ENCODE results near the gene FAXDC2.

Gene FAXDC2

GRCh38 chr5:154892369-154892771 lies 42.0 kb upstream of the FAXDC2 start:
- TF ChIP-seq GABPA (IDR thresholded peaks at IDR 0.05; ENCODE audit: low read depth), result no peak
- H3K4me3 ChIP-seq (replicated peaks; ENCODE audit: insufficient read depth, low read length), result no peak overlapping the region
- no peak for DNase-seq (ENCODE audit: low read depth in 1 of 2, low spot score in 1 of 2)
- no peaks in the 10 kb centered on the region for H3K27me3 ChIP-seq (ENCODE audit: insufficient read depth, poor library complexity, severe bottlenecking)
- H3K27ac ChIP-seq (replicated peaks), result no peak overlapping the region

- H3K4me3 ChIP-seq (replicated peaks; ENCODE audit: insufficient read depth, low read length), result no peak overlapping the region
- no peak overlapping the region for H3K27ac ChIP-seq (replicated peaks)
- TF ChIP-seq REST (IDR thresholded peaks at IDR 0.05; ENCODE audit: insufficient replicate concordance, low read depth) (no peak), SPI1 (IDR thresholded peaks at IDR 0.05; ENCODE audit: borderline replicate concordance, low read depth) (peak; percentile 72; the same call in 1 of the 2 replicates), POLR2AphosphoS5 (IDR thresholded peaks at IDR 0.05; ENCODE audit: low read depth) (no peak)
- peak in 1 of 2 experiments; percentile 66 for DNase-seq (ENCODE audit: low read depth in 1 of 2, low spot score in 1 of 2)
- no peaks in the 10 kb centered on the region for H3K27me3 ChIP-seq (ENCODE audit: insufficient read depth, poor library complexity, severe bottlenecking)
These were observed 35.0 kb upstream of the FAXDC2 start for GRCh38 chr5:154885439-154885838.

- Histone ChIP-seq H3K27me3 (ENCODE audit: insufficient read depth, poor library complexity, severe bottlenecking) (no peaks in the 10 kb centered on the region), H3K27ac (replicated peaks) (no peak overlapping the region), H3K4me3 (replicated peaks; ENCODE audit: insufficient read depth, low read length) (no peak overlapping the region)
- TF ChIP-seq CTCF (IDR thresholded peaks at IDR 0.05; ENCODE audit: insufficient read depth, low read length) (no peak), SPI1 (IDR thresholded peaks at IDR 0.05; ENCODE audit: borderline replicate concordance, low read depth) (no peak)
- no peak for DNase-seq (ENCODE audit: low read depth in 1 of 2, low spot score in 1 of 2)
These were observed 34.0 kb upstream of the FAXDC2 start for GRCh38 chr5:154884424-154884823.

GRCh38 chr5:154881986-154882385 lies 31.6 kb upstream of the FAXDC2 start:
- Histone ChIP-seq H3K4me3 (replicated peaks; ENCODE audit: insufficient read depth, low read length) (no peak overlapping the region), H3K27me3 (ENCODE audit: insufficient read depth, poor library complexity, severe bottlenecking) (no peaks in the 10 kb centered on the region), H3K27ac (replicated peaks) (no peak overlapping the region)
- TF ChIP-seq GABPA (IDR thresholded peaks at IDR 0.05; ENCODE audit: low read depth) (no peak), REST (IDR thresholded peaks at IDR 0.05; ENCODE audit: insufficient replicate concordance, low read depth) (no peak), POLR2AphosphoS5 (IDR thresholded peaks at IDR 0.05; ENCODE audit: low read depth) (no peak), SPI1 (IDR thresholded peaks at IDR 0.05; ENCODE audit: borderline replicate concordance, low read depth) (no peak), CTCF (IDR thresholded peaks at IDR 0.05; ENCODE audit: insufficient read depth, low read length) (no peak)
- DNase-seq (ENCODE audit: low read depth in 1 of 2, low spot score in 1 of 2), result no peak

- no peak overlapping the region for H3K4me3 ChIP-seq (replicated peaks; ENCODE audit: insufficient read depth, low read length)
These were observed 28.4 kb upstream of the FAXDC2 start for GRCh38 chr5:154878642-154879335.

More at GRCh38 chr5:154878642-154879335, 28.4 kb upstream of the FAXDC2 start:
- TF ChIP-seq GABPA (IDR thresholded peaks at IDR 0.05; ENCODE audit: low read depth) (no peak), CTCF (IDR thresholded peaks at IDR 0.05; ENCODE audit: insufficient read depth, low read length) (no peak), POLR2AphosphoS5 (IDR thresholded peaks at IDR 0.05; ENCODE audit: low read depth) (no peak), REST (IDR thresholded peaks at IDR 0.05; ENCODE audit: insufficient replicate concordance, low read depth) (no peak), SPI1 (IDR thresholded peaks at IDR 0.05; ENCODE audit: borderline replicate concordance, low read depth) (no peak)
- Histone ChIP-seq H3K27ac (replicated peaks) (no peak overlapping the region), H3K27me3 (ENCODE audit: insufficient read depth, poor library complexity, severe bottlenecking) (no peaks in the 10 kb centered on the region)
- no peak for DNase-seq (ENCODE audit: low read depth in 1 of 2, low spot score in 1 of 2)

All from HL-60 (cell line).